Suppressor macrophage (primary cell): ENCODE measurements around the gene GNPDA1.
A peak's percentile ranks its signal among the peaks of the same experiment; 100 is the strongest.

Experiments used
- DNase-seq, 4 experiments: peaks; one replicate each; pipeline ENCODE4 v3.0.0-alpha.2; 2020 to 2022

Gene GNPDA1

GRCh38 chr5:141992349-141992963 is 20.4 kb downstream of the GNPDA1 start:
- DNase-seq = peak; percentile 72 to 88 (median 81)

DNA sequence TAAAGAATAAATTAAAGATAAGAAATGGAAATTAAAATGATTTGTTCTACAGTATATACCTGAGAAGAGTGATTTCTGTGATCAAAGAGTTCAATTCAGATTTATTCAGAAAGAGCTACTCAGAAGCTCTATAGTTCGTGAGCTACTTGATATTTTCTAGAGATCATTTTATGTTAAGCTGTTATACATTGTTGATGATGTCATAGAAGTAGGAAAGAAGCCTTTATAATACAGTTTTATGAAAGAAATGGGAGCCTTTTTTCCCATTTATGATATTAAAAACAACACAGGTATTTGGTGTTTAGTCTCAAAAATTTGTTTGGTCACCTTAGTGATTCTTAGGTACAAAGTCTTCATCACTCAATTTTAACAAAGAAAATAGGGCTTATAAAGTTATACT is 23.1 kb downstream of the GNPDA1 start:
- no peak for DNase-seq

DNA sequence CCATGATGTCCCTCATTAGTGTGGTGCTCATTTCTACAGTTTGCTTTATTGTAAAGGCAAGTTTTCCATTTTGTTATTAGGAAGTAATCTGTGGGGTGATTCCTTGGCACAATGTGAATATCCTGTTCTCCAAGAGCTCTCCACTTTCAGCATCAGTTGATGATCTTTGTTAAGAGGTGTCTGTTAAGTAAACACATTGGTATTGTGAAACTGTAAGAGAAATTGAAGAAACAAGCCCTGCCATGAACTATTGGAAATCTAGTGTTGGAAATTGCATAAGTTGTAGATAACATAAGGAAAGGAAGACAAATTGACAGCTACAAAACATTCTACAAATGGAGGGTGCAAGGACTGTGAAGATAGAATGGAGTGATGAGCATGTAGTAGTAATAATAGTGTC is 26.8 kb downstream of the GNPDA1 start:
- DNase-seq = no peak

DNA sequence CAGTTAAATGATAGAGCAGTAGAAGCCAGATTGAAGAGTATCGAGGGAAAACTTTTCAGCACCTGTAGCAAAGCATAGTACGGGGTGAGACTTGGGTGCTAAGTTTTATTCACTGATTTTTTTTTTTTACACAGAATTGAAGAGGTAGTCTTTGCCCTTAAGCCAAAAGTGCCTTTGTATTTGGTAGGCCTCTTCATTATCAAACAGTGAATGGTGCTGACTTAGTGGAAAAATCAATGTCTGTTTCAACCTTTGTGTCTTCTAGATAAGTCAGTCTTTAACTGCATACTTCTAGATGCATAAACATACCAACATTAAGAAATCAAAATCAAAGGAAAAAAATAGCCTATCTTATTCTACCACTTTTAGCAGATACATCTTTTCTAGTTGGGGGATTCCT is 30.2 kb downstream of the GNPDA1 start:
- DNase-seq = no peak

DNA sequence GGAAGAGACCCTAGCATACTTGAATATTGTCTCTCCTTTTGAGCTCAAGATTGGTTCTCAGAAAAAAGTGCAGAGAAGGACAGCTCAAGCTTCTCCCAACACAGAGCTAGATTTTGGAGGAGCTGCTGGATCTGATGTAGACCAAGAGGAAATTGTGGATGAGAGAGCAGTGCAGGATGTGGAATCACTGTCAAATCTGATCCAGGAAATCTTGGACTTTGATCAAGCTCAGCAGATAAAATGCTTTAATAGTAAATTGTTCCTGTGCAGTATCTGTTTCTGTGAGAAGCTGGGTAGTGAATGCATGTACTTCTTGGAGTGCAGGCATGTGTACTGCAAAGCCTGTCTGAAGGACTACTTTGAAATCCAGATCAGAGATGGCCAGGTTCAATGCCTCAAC is 34.4 kb downstream of the GNPDA1 start:
- no peak for DNase-seq

DNA sequence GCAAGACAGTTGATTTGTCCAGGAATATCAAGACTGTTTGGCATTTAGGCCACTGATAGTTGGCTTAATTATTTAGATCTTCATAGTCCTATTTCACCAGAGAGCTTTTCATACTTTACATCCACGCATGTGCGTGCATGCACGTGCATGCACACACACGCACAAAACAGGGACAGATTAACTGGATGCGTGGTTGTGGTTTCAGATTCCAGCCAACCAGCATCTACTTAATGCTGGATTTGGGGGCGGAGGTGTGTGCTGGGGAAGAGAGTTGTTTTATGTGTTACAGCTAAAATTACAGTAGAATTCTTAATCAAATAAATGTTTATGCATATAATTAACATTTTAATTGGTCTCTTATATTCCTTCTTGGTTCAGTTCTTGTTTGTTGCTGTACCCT is 36.7 kb downstream of the GNPDA1 start:
- DNase-seq = no peak

- DNase-seq = no peak
These were observed 38.8 kb downstream of the GNPDA1 start for GRCh38 chr5:141973871-141974595.

GRCh38 chr5:141969783-141970771 is 42.8 kb downstream of the GNPDA1 start:
- DNase-seq = peak; percentile 48 to 80 (median 70)

DNA sequence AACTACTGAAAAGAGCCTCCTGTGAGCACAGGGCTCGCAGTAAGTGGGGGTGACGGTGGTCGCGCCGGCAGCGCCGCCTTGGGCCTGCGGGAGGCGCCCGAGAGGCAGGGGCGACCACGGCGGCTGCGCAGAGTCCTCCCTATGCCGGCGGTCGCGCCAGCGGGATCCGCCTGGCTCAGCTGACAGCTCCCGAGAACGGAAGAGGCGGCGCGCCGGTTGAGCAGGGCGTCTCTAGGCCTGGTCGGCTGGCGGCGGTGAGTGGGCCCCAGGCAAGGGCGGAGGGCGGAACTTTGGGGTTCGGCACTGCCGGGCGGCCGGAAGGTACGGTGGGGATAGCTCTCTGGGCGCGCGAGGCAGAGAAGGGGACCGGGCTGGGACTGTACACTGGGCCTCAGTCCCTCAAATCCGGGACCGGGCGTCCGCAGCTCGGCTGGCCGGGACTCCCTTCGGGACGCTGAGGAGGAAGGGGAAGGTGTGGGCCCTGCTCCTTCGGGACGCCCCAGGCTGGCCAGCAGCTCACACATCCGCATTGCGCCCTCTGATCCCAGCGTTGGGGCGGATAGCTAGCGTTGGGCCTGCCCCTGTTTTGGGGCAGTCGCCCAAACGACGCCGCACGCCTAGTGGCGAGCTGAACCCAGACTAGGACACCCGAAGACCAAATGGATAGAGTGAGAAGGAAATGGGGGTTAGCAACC is 43.8 kb downstream of the GNPDA1 start, which contains the start of gene RNF14:
TSS of gene RNF14 (plus strand) at position 192 of the 695 bp plus-strand sequence. CDS start 4,484 bp downstream, outside the sequence.
- peak; percentile 97 to 99 (median 98) for DNase-seq

- no peak for DNase-seq
These were observed 45.9 kb downstream of the GNPDA1 start for GRCh38 chr5:141966963-141967333.

- DNase-seq = no peak
These were observed 46.4 kb downstream of the GNPDA1 start for GRCh38 chr5:141966275-141966962.

DNA sequence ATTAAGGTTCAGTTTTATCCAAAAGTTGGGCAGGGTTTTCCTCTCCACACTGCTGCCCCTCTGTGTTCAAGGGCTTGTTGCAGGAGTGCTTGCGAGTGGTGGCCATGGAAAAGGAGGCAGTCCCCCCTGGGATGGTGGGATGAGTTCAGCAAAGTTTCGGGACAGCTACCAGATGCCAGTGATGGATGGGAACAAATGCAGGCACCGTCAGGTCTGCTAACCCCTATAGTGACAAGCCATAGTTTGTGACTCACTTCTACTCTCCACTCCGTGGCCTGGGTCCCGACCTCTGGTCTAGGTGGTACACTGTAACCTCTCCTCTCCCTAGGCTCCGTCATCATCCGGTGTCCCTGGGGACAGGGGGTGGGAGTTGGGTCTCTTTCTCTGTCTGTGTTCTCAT is 47.8 kb downstream of the GNPDA1 start:
- DNase-seq = no peak

- peak in 2 of 4 experiments; percentile 31 to 36 for DNase-seq
These were observed 49.1 kb downstream of the GNPDA1 start for GRCh38 chr5:141963701-141964100.

- DNase-seq = no peak
These were observed 51.4 kb downstream of the GNPDA1 start for GRCh38 chr5:141961466-141961865.

GRCh38 chr5:141960449-141961323 is 52.1 kb downstream of the GNPDA1 start:
- DNase-seq = peak; percentile 94 to 97 (median 96)

- peak in 1 of 4 experiments; percentile 55 for DNase-seq
These were observed 52.8 kb downstream of the GNPDA1 start for GRCh38 chr5:141960018-141960417.

- peak; percentile 78 to 91 (median 80) for DNase-seq
These were observed 54.2 kb downstream of the GNPDA1 start for GRCh38 chr5:141958546-141959172.

GRCh38 chr5:141958113-141958512 is 54.7 kb downstream of the GNPDA1 start, which contains the start of gene PCDH12:
PCDH12 (minus strand) TSS chr5:141958202; CDS start chr5:141957851, 351 bp downstream.
- peak; percentile 12 to 49 (median 42) for DNase-seq

- peak in 1 of 4 experiments; percentile 19 for DNase-seq
These were observed 55.3 kb downstream of the GNPDA1 start for GRCh38 chr5:141957367-141957996.
